ENCODE measurements around the gene TWNK. TPM values are rescaled to one million over a fixed set of nuclear protein-coding genes. Genes with fewer than 3 reads are reported as not detected.

Gene TWNK
- polyA plus RNA-seq, 2 of the 4 experiments (the other 2 are of a cell fraction), result 21.1 to 34.7 TPM

DNA sequence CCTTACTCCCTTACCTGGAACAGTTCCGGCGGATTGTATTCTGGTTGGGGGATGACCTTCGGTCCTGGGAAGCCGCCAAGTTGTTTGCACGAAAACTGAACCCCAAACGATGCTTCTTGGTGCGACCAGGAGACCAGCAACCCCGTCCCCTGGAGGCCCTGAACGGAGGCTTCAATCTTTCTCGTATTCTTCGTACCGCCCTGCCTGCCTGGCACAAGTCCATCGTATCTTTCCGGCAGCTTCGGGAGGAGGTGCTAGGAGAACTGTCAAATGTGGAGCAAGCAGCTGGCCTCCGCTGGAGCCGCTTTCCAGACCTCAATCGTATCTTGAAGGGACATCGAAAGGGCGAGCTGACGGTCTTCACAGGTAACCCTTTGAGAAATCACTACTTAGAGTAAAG, 1.7 kb downstream of the TWNK start:
- Histone ChIP-seq H3K27ac (no peak overlapping the region), H3K4me2 (peak overlapping the region; percentile 96), H3K4me1 (peaks cover 31% of the 10 kb centered on the region), H3K9me3 (no peaks in the 10 kb centered on the region), H3K4me3 (no peak overlapping the region)
- WGBS (ENCODE audit: missing lambda C conversion rate), result 94% methylated on average over 21 of the region's 21 CpGs
- no peak for ATAC-seq
- TF ChIP-seq BHLHE40 (IDR thresholded peaks at IDR 0.05; ENCODE audit: low read depth, low read length) (no peak), CHD2 (IDR thresholded peaks at IDR 0.05; ENCODE audit: low read length, partially characterized antibody) (no peak), RAD21 (conservative IDR thresholded peaks at IDR 0.05 in 1 of 2, IDR thresholded peaks at IDR 0.05 in 1 of 2) (no peak), HOXA7 (CRISPR knock-in tag; IDR thresholded peaks at IDR 0.05) (no peak), GATA3 (IDR thresholded peaks at IDR 0.05; ENCODE audit: borderline replicate concordance) (no peak), FOSL2 (IDR thresholded peaks at IDR 0.05) (no peak), FOSL2 (CRISPR knock-in tag; IDR thresholded peaks at IDR 0.05) (no peak)
- TF ChIP-seq, protein P1, sequence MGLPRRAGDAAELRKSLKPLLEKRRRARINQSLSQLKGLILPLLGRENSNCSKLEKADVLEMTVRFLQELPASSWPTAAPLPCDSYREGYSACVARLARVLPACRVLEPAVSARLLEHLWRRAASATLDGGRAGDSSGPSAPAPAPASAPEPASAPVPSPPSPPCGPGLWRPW (IDR thresholded peaks at IDR 0.05), result no peak
- TF ChIP-seq, protein P2, sequence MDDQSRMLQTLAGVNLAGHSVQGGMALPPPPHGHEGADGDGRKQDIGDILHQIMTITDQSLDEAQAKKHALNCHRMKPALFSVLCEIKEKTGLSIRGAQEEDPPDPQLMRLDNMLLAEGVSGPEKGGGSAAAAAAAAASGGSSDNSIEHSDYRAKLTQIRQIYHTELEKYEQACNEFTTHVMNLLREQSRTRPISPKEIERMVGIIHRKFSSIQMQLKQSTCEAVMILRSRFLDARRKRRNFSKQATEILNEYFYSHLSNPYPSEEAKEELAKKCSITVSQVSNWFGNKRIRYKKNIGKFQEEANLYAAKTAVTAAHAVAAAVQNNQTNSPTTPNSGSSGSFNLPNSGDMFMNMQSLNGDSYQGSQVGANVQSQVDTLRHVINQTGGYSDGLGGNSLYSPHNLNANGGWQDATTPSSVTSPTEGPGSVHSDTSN (IDR thresholded peaks at IDR 0.05), result no peak
- TF ChIP-seq, protein P3, sequence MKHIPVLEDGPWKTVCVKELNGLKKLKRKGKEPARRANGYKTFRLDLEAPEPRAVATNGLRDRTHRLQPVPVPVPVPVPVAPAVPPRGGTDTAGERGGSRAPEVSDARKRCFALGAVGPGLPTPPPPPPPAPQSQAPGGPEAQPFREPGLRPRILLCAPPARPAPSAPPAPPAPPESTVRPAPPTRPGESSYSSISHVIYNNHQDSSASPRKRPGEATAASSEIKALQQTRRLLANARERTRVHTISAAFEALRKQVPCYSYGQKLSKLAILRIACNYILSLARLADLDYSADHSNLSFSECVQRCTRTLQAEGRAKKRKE (CRISPR knock-in tag; IDR thresholded peaks at IDR 0.05; ENCODE audit: low read depth), result no peak
- no peak for DNase-seq (ENCODE audit: low read depth in 1 of 2, low spot score in 1 of 2)
- CTCF ChIA-PET, result interaction anchor here (1.0 to 25.8 kb wide), 8 partner anchors 9 to 153 kb away, joined by 3 to 608 read pairs (median 44); partner anchors contain the start of genes LZTS2, PDZD7 and SFXN3
- POLR2A ChIA-PET, result no interaction called here
- no peak for FAIRE-seq

DNA sequence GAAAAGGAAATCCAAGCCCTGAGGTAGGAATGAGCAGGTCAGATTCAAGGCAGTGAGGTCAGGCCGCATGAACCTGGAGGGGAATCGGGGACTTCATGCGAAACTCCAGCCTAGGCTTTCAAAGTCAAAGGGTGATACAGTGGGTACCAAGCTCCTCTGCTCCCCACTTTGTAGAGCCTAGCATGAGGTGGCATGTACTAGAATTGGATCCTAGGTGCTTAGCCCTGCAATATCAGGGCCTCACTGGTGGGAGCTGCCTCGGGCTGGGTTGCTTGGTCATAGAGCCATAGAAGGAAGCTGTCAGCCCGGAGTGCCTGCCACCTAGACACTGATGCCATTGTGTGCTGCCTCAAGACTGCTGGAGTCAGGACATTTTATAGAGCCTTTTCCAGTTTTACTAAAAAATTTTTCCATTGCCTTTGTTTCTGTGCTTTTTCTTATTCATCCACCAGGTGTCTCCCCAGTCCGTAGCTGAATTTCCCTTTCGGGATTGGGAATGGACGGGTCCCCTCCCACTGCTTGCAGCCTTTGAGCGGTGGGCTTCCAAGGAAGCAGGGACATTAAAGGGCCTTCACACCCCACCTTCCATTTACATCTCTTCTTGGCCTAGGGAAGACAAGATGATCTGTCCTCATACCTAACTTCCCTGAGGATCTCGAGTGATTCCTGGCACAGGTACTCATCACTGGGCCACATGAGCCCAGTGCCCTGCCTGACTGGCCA, 6.8 kb downstream of the TWNK start:
- TF ChIP-seq SMC3 (IDR thresholded peaks at IDR 0.05), result peak; percentile 65
- peak; percentile 68 to 69 for TF ChIP-seq RAD21 (conservative IDR thresholded peaks at IDR 0.05 in 1 of 2, IDR thresholded peaks at IDR 0.05 in 1 of 2)
- no peak for TF ChIP-seq FOSB (CRISPR knock-in tag; IDR thresholded peaks at IDR 0.05)
- TF ChIP-seq, protein P4, sequence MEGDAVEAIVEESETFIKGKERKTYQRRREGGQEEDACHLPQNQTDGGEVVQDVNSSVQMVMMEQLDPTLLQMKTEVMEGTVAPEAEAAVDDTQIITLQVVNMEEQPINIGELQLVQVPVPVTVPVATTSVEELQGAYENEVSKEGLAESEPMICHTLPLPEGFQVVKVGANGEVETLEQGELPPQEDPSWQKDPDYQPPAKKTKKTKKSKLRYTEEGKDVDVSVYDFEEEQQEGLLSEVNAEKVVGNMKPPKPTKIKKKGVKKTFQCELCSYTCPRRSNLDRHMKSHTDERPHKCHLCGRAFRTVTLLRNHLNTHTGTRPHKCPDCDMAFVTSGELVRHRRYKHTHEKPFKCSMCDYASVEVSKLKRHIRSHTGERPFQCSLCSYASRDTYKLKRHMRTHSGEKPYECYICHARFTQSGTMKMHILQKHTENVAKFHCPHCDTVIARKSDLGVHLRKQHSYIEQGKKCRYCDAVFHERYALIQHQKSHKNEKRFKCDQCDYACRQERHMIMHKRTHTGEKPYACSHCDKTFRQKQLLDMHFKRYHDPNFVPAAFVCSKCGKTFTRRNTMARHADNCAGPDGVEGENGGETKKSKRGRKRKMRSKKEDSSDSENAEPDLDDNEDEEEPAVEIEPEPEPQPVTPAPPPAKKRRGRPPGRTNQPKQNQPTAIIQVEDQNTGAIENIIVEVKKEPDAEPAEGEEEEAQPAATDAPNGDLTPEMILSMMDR (IDR thresholded peaks at IDR 0.05), result peak; percentile 75
- DNase-seq (ENCODE audit: low read depth in 1 of 2, low spot score in 1 of 2) (peak; percentile 54 to 55), ATAC-seq (no peak), FAIRE-seq (no peak)
- Histone ChIP-seq H3K4me1 (peaks cover 17% of the 10 kb centered on the region), H3K27ac (no peak overlapping the region), H3K9me3 (no peaks in the 10 kb centered on the region), H3K4me2 (no peak overlapping the region), H3K4me3 (no peak overlapping the region)
- CTCF ChIA-PET, result interaction anchor here (0.6 to 25.8 kb wide), 17 partner anchors 9 to 730 kb away, joined by 3 to 608 read pairs (median 4); partner anchors contain the start of genes PDZD7 and SFXN3
- POLR2A ChIA-PET, result interaction anchor here (0.6 to 1.3 kb wide), 3 partner anchors 13 to 22 kb away, joined by 3 to 6 read pairs (median 3); no protein-coding TSS in a partner anchor
- 46% methylated on average over 10 of the region's 10 CpGs for WGBS (ENCODE audit: missing lambda C conversion rate)

DNA sequence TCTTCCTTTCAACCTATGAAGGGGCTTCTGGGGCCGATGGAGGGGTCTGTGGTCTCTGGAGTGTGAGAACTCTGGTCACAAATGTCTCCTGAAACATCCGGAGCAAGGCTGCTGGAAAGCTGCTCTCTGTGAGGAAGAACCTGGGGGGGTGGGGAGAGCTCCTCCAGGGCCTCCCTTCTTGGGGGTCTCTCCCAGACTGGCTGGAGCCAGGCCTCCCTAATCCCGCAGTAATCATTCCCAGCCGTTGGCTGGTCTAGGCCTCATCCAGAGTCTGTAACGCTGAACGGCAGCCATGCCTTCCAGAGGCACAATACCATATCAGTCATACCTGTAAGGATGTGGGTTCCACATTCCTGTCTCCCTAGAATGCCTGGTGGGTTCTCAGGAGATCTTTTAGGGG, 7.8 kb downstream of the TWNK start:
- Histone ChIP-seq H3K4me1 (peaks cover 13% of the 10 kb centered on the region), H3K4me2 (no peak overlapping the region), H3K9me3 (no peaks in the 10 kb centered on the region), H3K27ac (no peak overlapping the region), H3K4me3 (no peak overlapping the region)
- ChIA-PET POLR2A (no interaction called here), CTCF (interaction anchor here (0.6 to 25.8 kb wide), 5 partner anchors 10 to 45 kb away, joined by 3 to 608 read pairs (median 145); partner anchors contain the start of genes PDZD7 and SFXN3)
- 96% methylated on average over 6 of the region's 6 CpGs for WGBS (ENCODE audit: missing lambda C conversion rate)
- FAIRE-seq, result no peak
- no peak for ATAC-seq
- no peak for DNase-seq (ENCODE audit: low read depth in 1 of 2, low spot score in 1 of 2)
- TF ChIP-seq MAFK (IDR thresholded peaks at IDR 0.05; ENCODE audit: partially characterized antibody) (no peak), RAD21 (conservative IDR thresholded peaks at IDR 0.05 in 1 of 2, IDR thresholded peaks at IDR 0.05 in 1 of 2) (no peak), CHD4 (IDR thresholded peaks at IDR 0.05; ENCODE audit: borderline replicate concordance) (no peak), CBX8 (IDR thresholded peaks at IDR 0.05) (no peak), ZSCAN20 (CRISPR knock-in tag; IDR thresholded peaks at IDR 0.05) (no peak), CHD2 (IDR thresholded peaks at IDR 0.05; ENCODE audit: low read length, partially characterized antibody) (no peak), ZNF302 (CRISPR knock-in tag; IDR thresholded peaks at IDR 0.05) (no peak), PHF8 (IDR thresholded peaks at IDR 0.05; ENCODE audit: borderline replicate concordance, low read depth) (no peak)
- TF ChIP-seq, protein P5, sequence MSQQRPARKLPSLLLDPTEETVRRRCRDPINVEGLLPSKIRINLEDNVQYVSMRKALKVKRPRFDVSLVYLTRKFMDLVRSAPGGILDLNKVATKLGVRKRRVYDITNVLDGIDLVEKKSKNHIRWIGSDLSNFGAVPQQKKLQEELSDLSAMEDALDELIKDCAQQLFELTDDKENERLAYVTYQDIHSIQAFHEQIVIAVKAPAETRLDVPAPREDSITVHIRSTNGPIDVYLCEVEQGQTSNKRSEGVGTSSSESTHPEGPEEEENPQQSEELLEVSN (IDR thresholded peaks at IDR 0.05; ENCODE audit: borderline replicate concordance, low read depth), result no peak
- TF ChIP-seq, protein P6, sequence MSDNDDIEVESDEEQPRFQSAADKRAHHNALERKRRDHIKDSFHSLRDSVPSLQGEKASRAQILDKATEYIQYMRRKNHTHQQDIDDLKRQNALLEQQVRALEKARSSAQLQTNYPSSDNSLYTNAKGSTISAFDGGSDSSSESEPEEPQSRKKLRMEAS (IDR thresholded peaks at IDR 0.05), result no peak
- TF ChIP-seq, protein P7, sequence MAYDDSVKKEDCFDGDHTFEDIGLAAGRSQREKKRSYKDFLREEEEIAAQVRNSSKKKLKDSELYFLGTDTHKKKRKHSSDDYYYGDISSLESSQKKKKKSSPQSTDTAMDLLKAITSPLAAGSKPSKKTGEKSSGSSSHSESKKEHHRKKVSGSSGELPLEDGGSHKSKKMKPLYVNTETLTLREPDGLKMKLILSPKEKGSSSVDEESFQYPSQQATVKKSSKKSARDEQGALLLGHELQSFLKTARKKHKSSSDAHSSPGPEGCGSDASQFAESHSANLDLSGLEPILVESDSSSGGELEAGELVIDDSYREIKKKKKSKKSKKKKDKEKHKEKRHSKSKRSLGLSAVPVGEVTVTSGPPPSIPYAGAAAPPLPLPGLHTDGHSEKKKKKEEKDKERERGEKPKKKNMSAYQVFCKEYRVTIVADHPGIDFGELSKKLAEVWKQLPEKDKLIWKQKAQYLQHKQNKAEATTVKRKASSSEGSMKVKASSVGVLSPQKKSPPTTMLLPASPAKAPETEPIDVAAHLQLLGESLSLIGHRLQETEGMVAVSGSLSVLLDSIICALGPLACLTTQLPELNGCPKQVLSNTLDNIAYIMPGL (CRISPR knock-in tag; IDR thresholded peaks at IDR 0.05; ENCODE audit: borderline replicate concordance), result no peak
- TF ChIP-seq, protein P4 (IDR thresholded peaks at IDR 0.05), result no peak

All from A549 (cell line).